ENCODE results near the gene CES4A. TPM values are rescaled to one million over a fixed set of nuclear protein-coding genes. Genes with fewer than 3 reads are reported as not detected.
A peak's percentile ranks its signal among the peaks of the same experiment; 100 is the strongest.

Gene CES4A
- 2.5 and 3.1 TPM in 2 replicates for total RNA-seq (2021)
- Bru-seq, nascent RNA, result percentile 15 among the genes with signal in this experiment
- BruChase-seq, experiment 1, labeled RNA remaining after a 2-hour chase, result percentile 25 among the genes with signal in this experiment
- percentile 19 among the genes with signal in this experiment for BruChase-seq, experiment 2, labeled RNA remaining after a 6-hour chase
- long read RNA-seq, result 0 reads

GRCh38 chr16:66988197-66988788 lies at the start of gene CES4A:
TSS of gene CES4A (plus strand) at chr16:66988589. CDS start at chr16:66988773, 184 bp downstream.
- POLR2A ChIA-PET (ENCODE audit: unreplicated experiment), result no interaction called here
- Histone ChIP-seq H3K36me3 (ENCODE audit: low read depth) (no peaks in the 10 kb centered on the region), H3K27me3 (ENCODE audit: insufficient read depth, low read depth) (no peaks in the 10 kb centered on the region), H2AFZ (no peak within 1 kb of the TSS), H3K27ac (no peak within 1 kb of the TSS), H3F3A (ENCODE audit: insufficient read depth, low read depth) (no peaks in the 10 kb centered on the region), H3K4me1 (replicated peaks; ENCODE audit: insufficient read depth) (no peaks in the 10 kb centered on the region), H3K79me2 (ENCODE audit: low read depth) (no peaks in the 10 kb centered on the region), H3K4me2 (no peak within 1 kb of the TSS), H3K4me3 (no peak within 1 kb of the TSS), H3K9me3 (ENCODE audit: insufficient read depth, low read depth) (no peaks in the 10 kb centered on the region), H3K9me2 (ENCODE audit: insufficient read depth) (no peaks in the 10 kb centered on the region), H4K20me1 (ENCODE audit: insufficient read depth) (no peaks in the 10 kb centered on the region)
- no TSS peak for BruUV-seq (replicated peaks)
- TF ChIP-seq, protein P1, sequence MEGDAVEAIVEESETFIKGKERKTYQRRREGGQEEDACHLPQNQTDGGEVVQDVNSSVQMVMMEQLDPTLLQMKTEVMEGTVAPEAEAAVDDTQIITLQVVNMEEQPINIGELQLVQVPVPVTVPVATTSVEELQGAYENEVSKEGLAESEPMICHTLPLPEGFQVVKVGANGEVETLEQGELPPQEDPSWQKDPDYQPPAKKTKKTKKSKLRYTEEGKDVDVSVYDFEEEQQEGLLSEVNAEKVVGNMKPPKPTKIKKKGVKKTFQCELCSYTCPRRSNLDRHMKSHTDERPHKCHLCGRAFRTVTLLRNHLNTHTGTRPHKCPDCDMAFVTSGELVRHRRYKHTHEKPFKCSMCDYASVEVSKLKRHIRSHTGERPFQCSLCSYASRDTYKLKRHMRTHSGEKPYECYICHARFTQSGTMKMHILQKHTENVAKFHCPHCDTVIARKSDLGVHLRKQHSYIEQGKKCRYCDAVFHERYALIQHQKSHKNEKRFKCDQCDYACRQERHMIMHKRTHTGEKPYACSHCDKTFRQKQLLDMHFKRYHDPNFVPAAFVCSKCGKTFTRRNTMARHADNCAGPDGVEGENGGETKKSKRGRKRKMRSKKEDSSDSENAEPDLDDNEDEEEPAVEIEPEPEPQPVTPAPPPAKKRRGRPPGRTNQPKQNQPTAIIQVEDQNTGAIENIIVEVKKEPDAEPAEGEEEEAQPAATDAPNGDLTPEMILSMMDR (conservative IDR thresholded peaks at IDR 0.05), result no peak
- no peak for TF ChIP-seq EZH2 (IDR thresholded peaks at IDR 0.05; ENCODE audit: low read depth)
- CTCF ChIA-PET, result interaction anchor here (0.6 kb wide), 1 partner anchor 145 kb away, joined by 5 read pairs; no protein-coding TSS in a partner anchor
- peak in 1 of 2 experiments; percentile 10 for DNase-seq
- intact Hi-C loops (cut with micrococcal nuclease; ENCODE audit: unreplicated experiment), result no loop called here

DNA sequence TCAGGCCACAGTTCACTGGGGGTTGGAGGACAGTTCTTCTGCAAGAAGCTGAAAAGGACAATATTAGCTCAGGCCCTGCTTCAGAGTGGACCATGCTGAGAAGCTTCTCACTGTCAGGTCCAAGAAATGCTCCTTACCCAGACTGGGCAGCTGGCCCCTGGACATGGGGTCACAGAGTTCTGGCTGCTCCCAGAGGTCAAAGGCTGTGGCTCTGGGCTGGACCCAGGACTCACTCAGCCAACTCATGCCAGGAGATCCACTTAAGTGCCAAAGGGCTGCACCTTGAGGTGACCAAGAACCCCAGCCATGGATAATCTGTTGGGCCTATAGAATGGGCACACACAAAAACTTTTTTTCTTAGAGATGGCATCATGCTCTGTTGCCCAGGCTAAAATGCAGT lies 49.0 kb upstream of the CES4A start:
- CTCF ChIA-PET, result no interaction called here
- H3K36me3 ChIP-seq (ENCODE audit: low read depth), result no peaks in the 10 kb centered on the region
- no peak for TF ChIP-seq EZH2 (IDR thresholded peaks at IDR 0.05; ENCODE audit: low read depth)

DNA sequence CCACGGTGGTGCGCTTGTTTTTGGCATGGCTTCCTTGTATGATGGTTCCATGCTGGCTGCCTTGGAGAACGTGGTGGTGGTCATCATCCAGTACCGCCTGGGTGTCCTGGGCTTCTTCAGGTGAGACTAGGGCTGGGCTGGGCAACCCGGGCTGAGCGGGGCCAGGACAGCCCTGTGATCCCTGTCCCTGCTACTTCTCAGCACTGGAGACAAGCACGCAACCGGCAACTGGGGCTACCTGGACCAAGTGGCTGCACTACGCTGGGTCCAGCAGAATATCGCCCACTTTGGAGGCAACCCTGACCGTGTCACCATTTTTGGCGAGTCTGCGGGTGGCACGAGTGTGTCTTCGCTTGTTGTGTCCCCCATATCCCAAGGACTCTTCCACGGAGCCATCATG lies 48.2 kb upstream of the CES4A start:
- Histone ChIP-seq H3F3A (ENCODE audit: insufficient read depth, low read depth) (peaks cover 8% of the 10 kb centered on the region; the same call in 1 of the 2 replicates), H3K4me1 (replicated peaks; ENCODE audit: insufficient read depth) (peaks cover 11% of the 10 kb centered on the region; the same call in 1 of the 2 replicates), H3K9me2 (ENCODE audit: insufficient read depth) (no peaks in the 10 kb centered on the region), H3K27me3 (ENCODE audit: insufficient read depth, low read depth) (no peaks in the 10 kb centered on the region), H3K27ac (no peak overlapping the region), H2AFZ (no peak overlapping the region), H3K36me3 (ENCODE audit: low read depth) (no peaks in the 10 kb centered on the region), H3K9me3 (ENCODE audit: insufficient read depth, low read depth) (no peaks in the 10 kb centered on the region), H3K4me2 (no peak overlapping the region), H4K20me1 (ENCODE audit: insufficient read depth) (peaks cover 9% of the 10 kb centered on the region; the same call in 1 of the 2 replicates), H3K79me2 (ENCODE audit: low read depth) (peaks cover 11% of the 10 kb centered on the region), H3K4me3 (no peak overlapping the region)
- BruUV-seq (replicated peaks), result no TSS peak
- TF ChIP-seq, protein P1 (conservative IDR thresholded peaks at IDR 0.05), result no peak
- ChIA-PET POLR2A (ENCODE audit: unreplicated experiment) (no interaction called here), CTCF (no interaction called here)
- no peak for DNase-seq
- intact Hi-C loops (cut with micrococcal nuclease; ENCODE audit: unreplicated experiment), result no loop called here

More for the DNA sequence above, 49.0 kb upstream of the CES4A start:
- no peaks in the 10 kb centered on the region for H3K9me2 ChIP-seq (ENCODE audit: insufficient read depth)
- intact Hi-C loops (cut with micrococcal nuclease; ENCODE audit: unreplicated experiment), result loop anchor here (10.0 kb wide), 1 partner anchor 425 kb away; no protein-coding TSS in a partner anchor
- peaks cover 9% of the 10 kb centered on the region; the same call in 1 of the 2 replicates for H4K20me1 ChIP-seq (ENCODE audit: insufficient read depth)
- peaks cover 19% of the 10 kb centered on the region for H3K79me2 ChIP-seq (ENCODE audit: low read depth)
- no peak overlapping the region for H3K4me2 ChIP-seq
- DNase-seq, result no peak
- H3K4me1 ChIP-seq (replicated peaks; ENCODE audit: insufficient read depth), result peaks cover 11% of the 10 kb centered on the region; the same call in 1 of the 2 replicates
- H3K27me3 ChIP-seq (ENCODE audit: insufficient read depth, low read depth), result no peaks in the 10 kb centered on the region
- POLR2A ChIA-PET (ENCODE audit: unreplicated experiment), result no interaction called here
- H3K27ac ChIP-seq, result no peak overlapping the region
- no peaks in the 10 kb centered on the region for H3K9me3 ChIP-seq (ENCODE audit: insufficient read depth, low read depth)
- BruUV-seq (replicated peaks), result no TSS peak
- H3K4me3 ChIP-seq, result no peak overlapping the region
- 0 out of 2 replicates have a peak, but pooled peaks cover 4% of the 10 kb centered on the region for H3F3A ChIP-seq (ENCODE audit: insufficient read depth, low read depth)
- no peak overlapping the region for H2AFZ ChIP-seq
